SIG-M5 (cell line): Measurements from ENCODE around the gene AASS.
"Not testable (repeated sequence)": the region's sequence is repeated elsewhere in the genome, so short reads cannot be mapped to it uniquely, and the experiment has no call there.

Source experiments
- DNase-seq: peaks from one replicate; lab custom pipeline; 2025; lab: John Stamatoyannopoulos, UW

Gene AASS

DNA sequence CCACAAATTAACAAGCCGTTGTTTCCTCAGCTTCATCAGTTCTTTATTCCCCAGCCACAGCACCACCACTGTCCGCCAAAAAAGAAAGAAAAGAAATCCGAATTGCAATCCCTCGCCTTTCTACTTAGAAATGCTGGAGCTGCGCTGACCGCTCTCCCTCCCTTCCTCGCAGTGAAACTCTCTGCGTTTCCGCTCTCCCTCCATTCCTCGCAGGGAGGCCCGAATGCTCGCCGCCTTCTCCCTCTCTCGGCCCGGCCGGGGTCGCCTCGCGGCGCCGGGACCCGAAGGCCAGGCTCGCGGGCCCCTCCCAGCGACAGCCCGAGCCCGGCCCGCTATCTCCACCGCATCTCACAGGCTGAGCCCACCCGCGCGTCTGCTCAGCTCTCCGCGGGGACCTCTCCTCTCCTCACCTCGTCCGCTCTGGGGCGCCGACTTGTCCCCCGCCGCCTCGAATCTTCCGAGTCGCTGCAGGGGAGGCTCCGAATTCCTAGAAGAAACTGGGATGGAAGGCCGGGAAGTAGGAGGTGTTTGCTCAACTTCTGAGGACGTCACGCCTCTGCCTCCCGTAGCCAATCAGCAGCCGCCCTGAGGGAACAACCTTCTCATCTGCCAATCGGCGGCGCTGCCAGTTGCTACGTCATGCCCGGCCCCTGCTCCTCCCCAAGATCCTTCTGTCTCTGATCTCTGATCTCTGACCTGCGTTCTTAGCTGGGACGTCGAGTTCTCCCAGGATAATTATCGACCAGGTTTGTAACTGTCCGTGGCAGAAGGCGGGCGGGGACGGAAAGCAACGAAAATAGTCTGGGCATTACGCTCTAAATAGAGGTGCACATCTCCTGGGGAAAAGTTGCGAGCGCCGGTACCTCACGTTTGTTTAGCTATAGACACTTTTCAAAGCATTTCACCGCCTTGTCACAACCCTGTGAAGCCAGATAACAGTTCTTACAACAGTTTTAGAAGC is at the start of gene AASS:
AASS (minus strand) TSS at position 499 of the 961 bp plus-strand sequence. CDS start 10,523 bp downstream, outside the sequence.
- no peak for DNase-seq

DNA sequence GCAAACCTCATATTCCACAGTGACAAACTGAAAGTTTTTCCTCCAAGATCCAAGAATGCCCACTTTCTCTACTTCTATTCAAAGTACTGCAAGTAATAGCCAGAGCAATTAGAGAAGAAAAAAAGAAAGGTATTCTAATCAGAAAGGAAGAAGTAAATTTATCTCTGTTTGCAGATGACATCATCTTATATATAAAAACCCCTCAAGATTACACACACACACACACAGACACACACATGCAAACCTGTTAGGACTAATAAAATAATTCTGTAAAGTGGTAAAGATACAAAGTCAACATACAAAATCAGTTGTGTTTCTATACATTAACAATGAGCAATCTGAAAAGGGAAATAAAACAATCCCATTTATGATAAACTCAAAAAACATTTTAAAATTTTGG is 44.7 kb upstream of the AASS start:
- no peak for DNase-seq

DNA sequence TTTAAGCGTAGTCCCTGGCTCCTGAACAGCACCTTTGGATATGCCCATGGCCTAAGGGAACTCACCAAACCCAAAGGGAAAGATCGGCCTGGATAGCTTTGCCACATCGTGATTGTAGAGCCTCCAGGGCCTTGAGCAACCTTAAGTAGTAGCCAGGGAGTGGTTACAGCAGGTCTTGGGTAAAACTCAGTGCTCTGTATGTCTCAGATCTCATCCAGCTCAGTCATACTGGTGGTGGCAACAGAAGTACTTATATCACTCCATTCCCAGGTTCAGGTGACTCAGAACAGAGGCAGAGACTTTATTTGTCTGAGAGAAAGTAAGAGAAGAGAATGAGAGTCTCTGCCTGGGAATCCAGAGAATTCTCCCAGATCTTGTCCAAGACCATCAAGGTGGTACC is 39.1 kb upstream of the AASS start:
- no peak for DNase-seq

DNA sequence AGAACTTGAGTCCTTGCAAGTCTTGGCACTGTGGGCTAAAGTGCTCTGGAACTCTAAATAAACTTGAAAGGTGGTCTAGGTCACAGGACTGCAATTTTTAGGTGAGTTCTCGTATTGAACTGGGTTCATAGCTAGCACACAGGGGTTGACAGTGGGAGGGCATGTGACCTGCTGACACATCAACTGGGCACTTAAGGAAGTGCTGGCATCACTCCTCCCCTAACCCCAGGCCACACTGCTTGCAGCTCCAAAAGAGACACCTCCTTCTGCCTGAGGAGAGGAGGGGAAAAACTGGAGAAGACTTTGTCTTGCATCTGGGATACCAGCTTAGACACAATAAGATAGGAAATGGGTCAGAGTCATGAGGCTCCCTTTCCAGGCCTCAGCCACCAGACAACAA is 38.0 kb upstream of the AASS start:
- DNase-seq: no peak

DNA sequence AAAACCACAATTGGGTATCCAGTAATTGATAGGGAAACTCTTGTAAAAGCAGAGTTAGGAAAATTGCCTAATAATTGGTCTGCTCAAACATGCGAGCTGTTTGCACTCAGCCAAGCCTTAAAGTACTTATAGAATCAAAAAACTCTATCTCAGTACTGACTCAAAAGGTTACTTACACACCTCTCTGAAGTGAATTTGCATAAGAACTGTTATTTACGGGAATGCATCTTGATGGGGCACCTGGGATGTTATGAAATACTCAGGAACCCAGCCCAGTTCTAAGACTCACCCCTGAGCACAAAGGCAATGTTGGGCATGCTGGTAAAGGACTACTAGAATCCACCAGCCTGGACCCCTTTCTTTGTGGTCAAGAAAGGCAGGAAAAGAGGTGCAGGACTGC is 28.1 kb upstream of the AASS start:
- not testable (repeated sequence) for DNase-seq

DNA sequence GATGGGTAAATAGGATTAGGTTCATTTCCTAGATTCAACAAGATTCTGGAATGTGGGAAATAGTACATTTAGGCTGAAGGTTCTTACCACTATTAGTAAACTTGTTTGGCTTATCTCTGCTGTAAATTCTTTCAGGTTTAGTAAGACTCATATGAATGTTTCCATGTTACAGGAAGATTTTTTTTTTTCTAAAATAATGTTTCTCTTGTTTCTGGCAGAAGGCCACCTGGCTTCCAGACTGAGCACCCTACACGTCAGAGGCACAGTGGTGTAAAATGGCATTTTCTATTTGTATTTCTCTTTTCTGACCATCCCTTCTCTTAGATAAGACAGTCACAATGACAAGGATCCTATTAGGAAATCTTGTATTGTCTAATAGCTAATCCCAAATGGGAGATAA is 22.7 kb upstream of the AASS start:
- DNase-seq: no peak

DNA sequence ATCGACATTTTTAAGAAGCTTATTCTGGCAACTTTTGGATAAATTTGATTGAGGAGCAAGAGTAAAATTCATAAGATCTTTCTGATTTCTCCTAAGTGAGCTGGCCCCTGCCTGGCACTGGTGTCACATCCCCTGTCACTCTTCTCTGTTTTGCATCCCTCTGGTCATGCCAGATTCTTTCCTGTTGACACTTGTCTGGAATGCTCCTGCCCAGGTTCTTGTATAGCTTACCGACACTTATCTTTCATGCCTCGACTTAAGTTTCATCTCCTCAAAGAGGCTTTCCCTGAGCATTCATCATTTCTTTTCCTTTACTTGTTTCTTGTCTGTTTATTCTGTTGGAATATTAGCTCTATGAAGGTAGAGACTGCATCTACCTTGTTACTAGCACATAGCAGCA is 22.2 kb upstream of the AASS start:
- DNase-seq: no peak

DNA sequence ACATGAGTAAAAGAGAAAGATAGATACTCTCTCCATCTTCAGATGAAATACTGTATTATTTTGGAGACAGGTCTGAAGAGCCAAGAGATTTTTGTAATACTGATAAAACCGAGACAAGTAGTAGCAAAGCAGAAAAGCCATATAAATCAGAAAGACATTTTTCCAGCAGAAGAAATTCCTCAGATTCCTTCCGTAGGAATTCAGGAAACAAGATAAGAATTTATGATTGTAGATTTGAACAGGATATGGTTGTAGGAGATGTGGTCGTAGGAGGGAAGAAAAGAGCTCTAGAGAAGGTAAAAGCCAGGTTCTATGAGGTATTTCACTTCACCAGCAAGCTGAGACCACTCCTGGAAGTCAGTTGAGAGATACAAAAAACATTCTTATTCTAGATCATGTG is 17.6 kb upstream of the AASS start:
- DNase-seq: no peak

DNA sequence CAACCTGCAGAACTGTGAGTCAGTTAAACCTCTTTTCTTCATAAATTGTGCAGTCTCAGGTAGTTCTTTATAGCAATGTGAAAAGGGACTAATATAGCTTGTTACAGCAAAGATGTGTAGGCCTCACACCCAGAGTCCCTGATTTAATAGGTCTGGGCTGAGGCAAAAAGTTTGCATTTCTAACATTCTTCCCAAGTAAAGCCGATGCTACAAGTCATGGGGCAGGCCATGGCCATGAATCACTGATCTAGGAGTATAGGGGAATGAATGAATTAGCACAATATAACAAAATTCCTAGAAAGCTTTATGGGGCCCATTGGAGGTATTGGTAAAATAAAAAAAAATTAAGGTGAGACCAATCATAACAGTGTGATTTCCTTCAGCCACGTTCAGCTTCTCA is 11.5 kb upstream of the AASS start:
- DNase-seq: no peak

DNA sequence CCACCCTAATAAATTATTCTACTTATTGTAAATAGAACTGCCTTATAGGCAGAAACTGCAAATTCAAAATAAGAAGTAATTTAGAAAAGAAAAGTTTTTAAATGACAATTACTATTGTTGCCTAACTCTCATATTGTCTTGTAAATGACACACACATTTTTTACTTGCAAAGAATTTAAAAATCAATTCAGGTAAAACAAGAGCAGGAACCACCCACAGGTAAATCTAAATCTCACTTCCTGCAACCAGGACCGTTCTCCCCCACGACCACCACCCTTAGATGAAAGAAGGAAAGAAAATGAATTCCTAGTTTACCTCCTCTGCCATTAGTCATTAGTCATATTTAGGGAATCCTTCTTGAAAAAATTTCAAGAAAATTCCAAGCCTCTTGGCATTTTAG is 4.8 kb upstream of the AASS start:
- DNase-seq: no peak

DNA sequence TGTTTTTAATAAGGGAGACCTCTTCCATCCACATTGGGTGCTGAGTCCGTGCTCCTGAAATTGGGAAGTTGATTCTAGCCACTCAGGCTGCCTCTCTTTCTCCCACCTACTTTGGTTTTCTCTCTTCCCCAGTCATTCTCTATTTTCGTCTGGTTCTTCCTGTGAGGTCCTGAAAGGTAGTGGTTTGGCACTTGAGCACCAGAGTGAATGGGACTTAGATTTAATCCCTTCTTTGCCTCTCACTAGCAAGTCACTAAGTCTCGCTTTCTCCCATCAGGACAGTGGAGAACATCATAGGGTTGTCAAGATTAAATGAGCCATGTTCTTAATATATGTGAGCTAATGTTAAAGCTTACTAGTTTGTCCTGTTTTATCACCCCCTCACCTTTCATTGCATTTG is 4.0 kb upstream of the AASS start:
- no peak for DNase-seq

DNA sequence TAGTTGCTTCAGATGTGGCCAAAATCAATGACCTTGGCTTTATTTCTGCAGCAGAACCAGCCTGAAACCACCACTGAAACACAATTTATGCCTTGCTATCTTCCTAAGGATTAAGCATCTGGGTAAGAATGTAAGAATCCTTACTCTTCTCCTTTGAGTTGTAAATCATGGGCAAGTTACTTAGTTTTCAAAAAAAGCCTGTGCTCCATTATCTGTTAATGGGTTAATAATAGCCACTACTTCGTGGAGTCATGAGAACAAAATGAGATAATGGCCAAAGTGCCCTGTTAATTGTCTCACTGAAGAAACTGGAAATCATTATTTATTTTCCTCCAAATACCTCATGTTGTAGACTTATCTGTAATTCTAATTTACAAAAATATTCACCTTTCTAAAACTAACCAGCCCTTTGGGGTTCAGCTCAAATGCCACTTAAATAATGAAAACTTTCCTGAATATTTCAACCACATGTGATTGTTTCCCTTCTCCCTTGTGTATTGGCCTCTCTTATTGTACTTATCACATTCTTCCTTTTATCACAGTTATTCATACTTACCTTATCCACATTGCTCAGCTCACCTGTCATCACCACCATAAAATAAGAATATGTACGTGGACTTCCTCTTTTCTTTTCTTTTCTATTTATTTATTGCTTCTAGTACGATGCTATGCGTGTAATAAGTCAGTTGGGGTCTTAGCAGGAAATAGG is 2.0 kb upstream of the AASS start:
- DNase-seq: no peak

DNA sequence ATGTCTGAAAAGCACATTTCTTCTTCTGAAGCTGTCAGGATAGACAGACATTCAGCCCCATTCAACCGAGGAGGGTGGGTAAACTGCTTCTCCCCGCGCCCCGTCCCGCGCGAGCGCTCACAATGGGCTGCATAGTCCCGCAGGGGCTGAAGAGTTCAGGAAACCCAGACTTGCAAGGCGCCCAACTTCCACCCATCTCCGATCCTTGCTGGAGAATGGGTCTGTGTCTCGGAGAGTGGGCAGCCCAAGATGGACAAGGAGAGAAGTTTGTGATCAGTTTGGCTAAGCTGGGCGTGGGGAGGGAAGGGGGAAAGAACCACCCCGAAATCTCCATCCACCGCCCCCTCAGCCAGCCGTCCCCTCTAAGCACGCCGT is 686 bp downstream of the AASS start:
- no peak for DNase-seq

DNA sequence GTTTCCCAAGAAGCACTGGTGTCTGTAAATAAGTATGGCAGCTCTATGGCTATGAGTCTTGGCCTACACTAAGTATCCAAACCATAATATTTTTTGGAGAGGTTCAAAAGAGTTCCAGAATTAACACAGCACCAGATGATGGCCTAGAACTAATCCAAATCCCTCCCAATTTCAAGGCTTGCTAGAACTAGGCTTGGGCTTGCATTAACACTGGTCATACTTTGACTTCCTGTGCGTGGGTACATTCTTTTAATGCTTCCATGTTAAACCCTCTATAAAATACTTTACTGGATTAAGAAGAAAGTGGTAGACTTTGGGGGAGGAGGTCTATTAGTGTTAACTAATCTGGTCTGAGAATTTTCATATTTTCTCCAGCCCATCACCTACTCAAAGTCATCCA is 3.1 kb downstream of the AASS start:
- no peak for DNase-seq

DNA sequence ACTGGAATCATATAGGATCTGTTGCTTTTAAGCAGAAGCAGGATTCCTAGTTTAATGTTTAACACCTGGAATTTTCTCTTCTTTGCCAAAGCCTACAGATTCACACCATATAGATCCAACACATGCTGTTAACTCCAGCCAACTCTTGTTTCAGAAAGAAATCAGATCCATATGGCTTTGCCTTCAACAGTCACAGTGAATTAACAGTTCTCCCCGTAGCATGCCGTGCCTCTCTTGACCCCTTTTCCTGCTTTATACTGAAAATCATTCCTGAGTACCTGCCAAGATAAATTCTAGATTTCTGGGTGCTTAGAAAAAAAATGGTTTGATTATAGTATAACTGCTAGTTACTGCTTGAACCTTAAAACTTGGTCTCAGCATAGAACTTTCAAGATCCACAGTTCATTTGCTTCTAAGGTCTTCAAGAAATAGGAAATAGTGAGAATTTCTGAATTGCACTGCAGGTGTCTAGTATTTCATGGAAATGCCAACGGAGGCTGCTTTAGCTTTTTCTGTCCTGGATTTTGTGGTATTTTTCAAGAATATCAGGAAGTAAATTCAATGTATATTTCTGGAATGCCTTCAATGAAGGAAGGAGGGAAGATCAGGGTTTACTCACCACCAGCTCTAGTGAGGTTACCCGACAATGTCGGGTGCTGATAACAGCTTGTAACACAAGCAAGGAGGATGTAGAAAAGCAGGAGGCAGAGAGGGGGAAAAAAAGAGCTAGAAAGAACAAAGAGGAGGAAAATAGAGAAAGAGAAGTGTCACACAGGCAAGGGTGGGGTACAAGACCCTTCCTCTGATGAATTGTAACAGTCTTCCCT is 6.6 kb downstream of the AASS start:
- DNase-seq: no peak

DNA sequence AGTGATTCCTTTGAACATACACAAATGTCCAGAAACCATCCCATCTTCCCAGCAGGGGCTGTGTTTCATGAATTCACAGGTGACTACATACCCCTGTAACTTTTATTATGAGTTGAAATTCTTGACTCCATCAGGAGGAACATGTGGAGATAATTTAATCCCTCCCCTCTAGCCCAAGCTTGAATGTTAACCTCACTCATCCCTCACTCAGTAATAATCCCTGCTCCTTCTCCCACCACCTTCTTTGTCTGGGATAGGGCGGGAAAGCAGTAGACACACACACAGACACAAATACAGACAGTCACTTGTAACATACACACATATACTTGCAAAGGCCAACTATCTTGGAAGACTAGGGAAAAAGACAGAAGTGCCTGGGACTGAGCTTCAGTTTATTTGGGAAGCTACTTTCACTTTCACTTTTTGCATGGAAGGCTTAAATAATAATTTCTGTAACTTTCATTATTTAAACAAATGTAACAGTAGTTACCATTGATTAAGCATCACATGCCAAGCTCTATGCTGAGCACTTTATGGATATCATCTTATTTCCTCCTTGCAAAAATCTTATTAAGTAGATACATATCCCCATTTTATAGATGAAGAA is 7.3 kb downstream of the AASS start:
- no peak for DNase-seq

DNA sequence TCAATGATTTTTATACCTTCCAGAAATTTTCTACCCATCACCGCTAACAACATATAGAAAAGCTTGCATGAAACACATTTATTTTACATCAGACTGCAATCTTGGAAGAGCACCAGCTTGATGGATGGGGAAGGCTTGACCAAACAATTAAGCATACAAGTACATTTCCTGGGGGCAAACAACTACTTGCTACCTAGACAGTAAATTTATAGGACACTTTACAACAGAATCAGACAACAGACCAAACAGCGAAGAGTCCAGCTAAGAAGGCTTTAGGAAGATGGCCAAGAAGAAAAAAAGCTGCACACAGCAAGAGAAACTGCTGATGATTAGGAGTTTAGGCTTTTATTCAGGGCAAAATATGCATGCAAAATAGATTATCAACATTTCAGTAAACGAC is 8.0 kb downstream of the AASS start:
- DNase-seq: no peak

DNA sequence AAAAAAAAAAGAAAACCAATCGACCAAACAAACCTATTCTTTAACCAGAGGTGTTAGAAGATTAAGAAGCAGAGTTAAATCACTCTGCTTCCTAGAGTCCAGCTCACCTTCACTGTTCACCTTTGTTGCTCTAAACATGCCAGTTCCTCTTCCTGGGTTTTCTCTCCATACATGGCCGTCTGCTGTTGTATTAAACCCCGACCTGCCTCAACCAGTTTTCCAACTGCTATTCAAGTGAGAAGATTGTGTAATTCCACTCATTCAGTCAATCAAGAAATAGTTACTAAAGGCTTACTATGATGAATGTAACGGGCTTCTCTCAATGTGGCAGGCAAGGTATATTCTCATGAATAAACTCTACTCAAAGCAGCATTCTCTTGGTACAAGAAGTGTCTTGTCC is 8.8 kb downstream of the AASS start:
- DNase-seq: no peak

DNA sequence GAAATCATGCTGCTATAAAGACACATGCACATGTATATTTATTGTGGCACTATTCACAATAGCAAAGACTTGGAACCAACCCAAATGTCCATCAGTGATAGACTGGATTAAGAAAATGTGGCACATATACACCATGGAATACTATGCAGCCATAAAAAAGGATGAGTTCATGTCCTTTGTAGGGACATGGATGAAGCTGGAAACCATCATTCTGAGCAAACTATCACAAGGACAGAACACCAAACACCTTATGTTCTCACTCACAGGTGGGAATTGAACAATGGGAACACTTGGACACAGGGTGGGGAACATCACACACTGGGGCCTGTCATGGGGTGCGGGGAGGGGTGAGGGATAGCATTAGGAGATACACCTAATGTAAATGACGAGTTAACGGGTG is 9.3 kb downstream of the AASS start:
- not testable (repeated sequence) for DNase-seq

DNA sequence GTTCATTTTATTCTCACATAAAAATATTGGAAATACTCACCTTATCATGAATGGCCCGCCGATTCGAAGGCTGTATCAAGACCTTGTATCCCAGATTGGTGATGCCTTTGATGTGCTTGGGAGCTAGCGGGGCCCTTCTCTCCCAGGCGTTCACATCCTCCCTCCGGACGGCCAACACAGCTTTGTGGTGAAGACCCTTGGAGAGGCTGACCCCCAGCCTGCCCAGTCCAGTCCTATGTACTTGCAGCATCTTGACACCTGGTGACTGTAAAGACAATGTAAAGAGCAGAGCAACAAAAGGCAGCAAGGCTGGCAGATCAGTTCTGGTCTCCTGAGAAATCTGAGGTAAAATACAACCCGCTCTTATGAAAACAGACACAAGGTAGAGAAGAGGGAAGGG is 10.6 kb downstream of the AASS start:
- DNase-seq: no peak

DNA sequence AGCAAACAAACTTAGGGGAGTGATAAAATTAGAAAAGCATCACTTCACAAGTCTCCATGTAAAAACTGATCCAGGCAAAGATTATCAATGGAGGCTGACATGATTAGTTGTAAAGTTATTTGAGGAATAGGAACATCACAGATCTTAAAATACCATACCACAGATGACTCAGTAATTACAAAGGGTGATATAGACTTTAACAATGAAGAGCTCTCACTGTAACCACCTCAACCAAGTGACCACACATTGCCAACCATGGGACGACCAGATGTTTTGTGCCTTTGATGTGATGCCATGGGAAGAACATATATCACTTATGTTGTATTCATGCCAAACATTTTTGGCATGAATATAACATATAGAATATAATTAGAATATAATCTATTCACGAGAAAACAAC is 11.7 kb downstream of the AASS start:
- DNase-seq: no peak

DNA sequence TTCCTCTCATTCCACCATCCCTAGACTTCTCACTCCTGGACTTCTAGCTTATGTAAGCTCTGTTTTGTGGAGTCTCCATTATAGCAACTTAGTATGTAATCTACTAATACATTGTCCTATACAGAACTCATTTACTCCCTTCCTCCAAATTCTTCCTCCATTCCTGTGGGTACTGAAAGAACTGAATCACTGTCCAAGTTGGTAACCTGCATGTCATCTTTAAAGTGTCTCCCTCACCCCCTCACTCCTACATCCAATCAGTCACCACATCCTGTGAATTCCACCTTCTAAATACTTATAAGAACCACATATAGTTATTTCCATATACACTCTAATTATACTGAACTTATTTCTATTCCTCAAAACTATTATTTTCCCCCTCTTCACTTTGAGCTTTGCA is 20.3 kb downstream of the AASS start:
- DNase-seq: no peak
